ENCODE data around the gene CLDN9. TPM values are rescaled to one million over a fixed set of nuclear protein-coding genes. Genes with fewer than 3 reads are reported as not detected.

The CLDN9 gene
- total and polyA plus RNA-seq, 2 donors (not counting 1 experiment from before 2014, with no cell fraction given) = 0.04 TPM; not detected in 1

- Histone ChIP-seq H3K4me2 (replicated peaks; ENCODE audit: low read depth, low read length, poor library complexity, severe bottlenecking) (no peak overlapping the region), H3K9me3 (ENCODE audit: control extremely low read depth in 1 of 3, control insufficient read depth in 2 of 3, insufficient read depth in 1 of 3, low read length in 2 of 3) (peaks cover 0 to 12% (median 0%) of the 10 kb centered on the region in 3 donors), H3K27ac (ENCODE audit: low read length in 2 of 2) (no peak overlapping the region), H3K9ac (ENCODE audit: low read length) (no peak overlapping the region), H3K79me2 (ENCODE audit: control insufficient read depth, insufficient read depth, low read length) (no peaks in the 10 kb centered on the region), H3K27me3 (replicated peaks in 1 of 4; ENCODE audit: control extremely low read depth in 1 of 4, control insufficient read depth in 3 of 4, insufficient read depth in 4 of 4, low read length in 3 of 4) (peaks cover 0 to 22% (median 10%) of the 10 kb centered on the region in 4 experiments), H3K4me1 (ENCODE audit: control insufficient read depth in 2 of 2, insufficient read depth in 2 of 2, low read length in 2 of 2) (peaks cover 24 to 26% of the 10 kb centered on the region in 2 donors), H4K20me1 (ENCODE audit: control insufficient read depth, insufficient read depth, low read length, poor library complexity, severe bottlenecking) (no peaks in the 10 kb centered on the region), H3K36me3 (replicated peaks in 1 of 2; ENCODE audit: control extremely low read depth in 1 of 2, control insufficient read depth in 1 of 2, extremely low read depth in 1 of 2, insufficient read depth in 2 of 2, low read length in 1 of 2) (no peaks in the 10 kb centered on the region), H3K4me3 (ENCODE audit: control extremely low read depth in 1 of 5, extremely low read depth in 1 of 5, insufficient read depth in 1 of 5, low read depth in 2 of 5, low read length in 4 of 5) (no peak overlapping the region), H2AFZ (ENCODE audit: insufficient read depth, low read depth, low read length, poor library complexity, severe bottlenecking) (no peak overlapping the region)
- H3K4me1 Mint-ChIP-seq = peaks cover 22% of the 10 kb centered on the region
- no peaks in the 10 kb centered on the region for H3K9me3 Mint-ChIP-seq (ENCODE audit: insufficient read depth)
- no peak overlapping the region for H3K27ac Mint-ChIP-seq
- WGBS (ENCODE audit: insufficient coverage) = 96% methylated on average over 18 of the region's 21 CpGs
- ChIA-PET POLR2A (no interaction called here), CTCF (interaction anchor here (0.6 to 1.6 kb wide), 3 partner anchors 18 to 54 kb away, joined by 3 to 4 read pairs (median 3); no protein-coding TSS in a partner anchor)
- TF ChIP-seq CTCF (IDR thresholded peaks at IDR 0.05) = no peak
- no peak for TF ChIP-seq EZH2 (IDR thresholded peaks at IDR 0.05; ENCODE audit: borderline replicate concordance, insufficient read depth, low read depth, low read length, poor library complexity, severe bottlenecking)
- DNase-seq (no peak), ATAC-seq (ENCODE audit: low read depth) (no peak)
- no peak overlapping the region for H3K4me3 Mint-ChIP-seq
- peaks cover 18% of the 10 kb centered on the region for H3K27me3 Mint-ChIP-seq
- intact Hi-C loops (cut with micrococcal nuclease) = no loop called here
Measured at GRCh38 chr16:3009568-3010390, 2.9 kb upstream of the CLDN9 start.

GRCh38 chr16:3010510-3010909, 2.2 kb upstream of the CLDN9 start:
- Histone ChIP-seq H3K4me3 (ENCODE audit: control extremely low read depth in 1 of 5, extremely low read depth in 1 of 5, insufficient read depth in 1 of 5, low read depth in 2 of 5, low read length in 4 of 5) (no peak overlapping the region), H3K9ac (ENCODE audit: low read length) (no peak overlapping the region), H3K27ac (ENCODE audit: low read length in 2 of 2) (no peak overlapping the region), H3K4me2 (replicated peaks; ENCODE audit: low read depth, low read length, poor library complexity, severe bottlenecking) (no peak overlapping the region), H2AFZ (ENCODE audit: insufficient read depth, low read depth, low read length, poor library complexity, severe bottlenecking) (no peak overlapping the region), H3K79me2 (ENCODE audit: control insufficient read depth, insufficient read depth, low read length) (no peaks in the 10 kb centered on the region), H3K4me1 (ENCODE audit: control insufficient read depth in 2 of 2, insufficient read depth in 2 of 2, low read length in 2 of 2) (peaks cover 22 to 23% of the 10 kb centered on the region in 2 donors), H4K20me1 (ENCODE audit: control insufficient read depth, insufficient read depth, low read length, poor library complexity, severe bottlenecking) (no peaks in the 10 kb centered on the region), H3K9me3 (ENCODE audit: control extremely low read depth in 1 of 3, control insufficient read depth in 2 of 3, insufficient read depth in 1 of 3, low read length in 2 of 3) (peaks cover 0 to 12% (median 0%) of the 10 kb centered on the region in 3 donors), H3K36me3 (replicated peaks in 1 of 2; ENCODE audit: control extremely low read depth in 1 of 2, control insufficient read depth in 1 of 2, extremely low read depth in 1 of 2, insufficient read depth in 2 of 2, low read length in 1 of 2) (no peaks in the 10 kb centered on the region), H3K27me3 (replicated peaks in 1 of 4; ENCODE audit: control extremely low read depth in 1 of 4, control insufficient read depth in 3 of 4, insufficient read depth in 4 of 4, low read length in 3 of 4) (peaks cover 0 to 22% (median 8%) of the 10 kb centered on the region in 4 experiments)
- WGBS (ENCODE audit: insufficient coverage) = 100% methylated on average over 6 of the region's 8 CpGs
- Mint-ChIP-seq H3K4me3 (no peak overlapping the region), H3K4me1 (peaks cover 21% of the 10 kb centered on the region), H3K9me3 (ENCODE audit: insufficient read depth) (no peaks in the 10 kb centered on the region), H3K27me3 (peaks cover 19% of the 10 kb centered on the region), H3K27ac (no peak overlapping the region)
- ChIA-PET CTCF (interaction anchor here (0.6 to 1.6 kb wide), 3 partner anchors 18 to 53 kb away, joined by 3 to 4 read pairs (median 3); no protein-coding TSS in a partner anchor), POLR2A (interaction anchor here (0.6 kb wide), 1 partner anchor 433 kb away, joined by 3 read pairs; the partner anchor contains the start of gene NAA60)
- DNase-seq (no peak), ATAC-seq (ENCODE audit: low read depth) (no peak)
- TF ChIP-seq EZH2 (IDR thresholded peaks at IDR 0.05; ENCODE audit: borderline replicate concordance, insufficient read depth, low read depth, low read length, poor library complexity, severe bottlenecking) (no peak), CTCF (IDR thresholded peaks at IDR 0.05) (no peak)
- intact Hi-C loops (cut with micrococcal nuclease) = no loop called here
